AG10803 (cell line): ENCODE results near the gene LPCAT2.

Experiments used
- DNase-seq: peaks from one replicate; pipeline ENCODE4 v3.0.0; 2010; ENCODE audit warnings: low read depth
- H3K4me3 ChIP-seq: 2 replicates; pipeline ENCODE4 v1.5.1; 2011; ENCODE audit warnings: mild to moderate bottlenecking, low read length, control low read depth
- TF ChIP-seq, protein P1 (sequence below): conservative IDR thresholded peaks from 2 replicates; pipeline ENCODE4 v1.5.1; 2011; ENCODE audit warnings: mild to moderate bottlenecking, low read length, control low read depth, inconsistent platforms

LPCAT2 gene

GRCh38 chr16:55499281-55499680 is 9.6 kb upstream of the LPCAT2 start:
- H3K4me3 ChIP-seq, result no peak overlapping the region
- DNase-seq, result no peak

GRCh38 chr16:55499951-55500529 is 8.8 kb upstream of the LPCAT2 start:
- peak; percentile 100 for DNase-seq
- H3K4me3 ChIP-seq, result no peak overlapping the region
- TF ChIP-seq, protein P1, sequence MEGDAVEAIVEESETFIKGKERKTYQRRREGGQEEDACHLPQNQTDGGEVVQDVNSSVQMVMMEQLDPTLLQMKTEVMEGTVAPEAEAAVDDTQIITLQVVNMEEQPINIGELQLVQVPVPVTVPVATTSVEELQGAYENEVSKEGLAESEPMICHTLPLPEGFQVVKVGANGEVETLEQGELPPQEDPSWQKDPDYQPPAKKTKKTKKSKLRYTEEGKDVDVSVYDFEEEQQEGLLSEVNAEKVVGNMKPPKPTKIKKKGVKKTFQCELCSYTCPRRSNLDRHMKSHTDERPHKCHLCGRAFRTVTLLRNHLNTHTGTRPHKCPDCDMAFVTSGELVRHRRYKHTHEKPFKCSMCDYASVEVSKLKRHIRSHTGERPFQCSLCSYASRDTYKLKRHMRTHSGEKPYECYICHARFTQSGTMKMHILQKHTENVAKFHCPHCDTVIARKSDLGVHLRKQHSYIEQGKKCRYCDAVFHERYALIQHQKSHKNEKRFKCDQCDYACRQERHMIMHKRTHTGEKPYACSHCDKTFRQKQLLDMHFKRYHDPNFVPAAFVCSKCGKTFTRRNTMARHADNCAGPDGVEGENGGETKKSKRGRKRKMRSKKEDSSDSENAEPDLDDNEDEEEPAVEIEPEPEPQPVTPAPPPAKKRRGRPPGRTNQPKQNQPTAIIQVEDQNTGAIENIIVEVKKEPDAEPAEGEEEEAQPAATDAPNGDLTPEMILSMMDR, result no peak

More at GRCh38 chr16:55499281-55499680, 9.6 kb upstream of the LPCAT2 start:
- TF ChIP-seq, protein P1, result no peak

DNA sequence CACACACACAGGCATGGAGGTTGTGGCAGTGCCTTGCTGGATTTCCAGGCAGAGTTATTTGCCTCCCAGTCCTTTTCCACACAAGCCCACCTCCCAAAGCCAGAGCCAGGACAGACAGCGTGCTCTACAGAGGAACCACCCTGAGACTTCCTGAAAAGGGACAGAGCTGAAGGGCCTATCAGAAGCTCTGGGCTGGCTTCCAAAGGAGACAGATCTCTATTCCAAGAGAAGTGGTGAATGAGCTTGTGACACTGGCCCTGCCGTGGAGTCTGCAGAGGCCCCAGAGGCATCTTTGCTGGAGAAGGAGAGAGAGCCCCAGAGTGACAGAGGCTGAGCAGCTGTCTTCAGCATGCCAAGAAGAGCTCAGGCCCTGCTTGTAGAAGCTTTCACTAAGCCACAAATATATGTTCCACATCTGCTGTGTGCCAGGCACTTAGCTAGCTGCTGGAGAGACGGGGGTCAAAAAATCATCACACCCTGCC is 8.3 kb upstream of the LPCAT2 start:
- peak; percentile 70 for DNase-seq
- no peak overlapping the region for H3K4me3 ChIP-seq
- TF ChIP-seq, protein P1, result no peak

- TF ChIP-seq, protein P1, result peak; percentile 60
- DNase-seq, result no peak
- H3K4me3 ChIP-seq, result no peak overlapping the region
Observed at GRCh38 chr16:55501549-55502322, 7.1 kb upstream of the LPCAT2 start.

GRCh38 chr16:55502801-55503366 is 6.0 kb upstream of the LPCAT2 start:
- no peak overlapping the region for H3K4me3 ChIP-seq
- peak; percentile 84 for DNase-seq
- TF ChIP-seq, protein P1, result no peak

GRCh38 chr16:55503726-55504550 is 4.9 kb upstream of the LPCAT2 start:
- TF ChIP-seq, protein P1, result no peak
- H3K4me3 ChIP-seq, result no peak overlapping the region
- no peak for DNase-seq
